Measurements from ENCODE around the gene TSPAN33. TPM values are rescaled to one million over a fixed set of nuclear protein-coding genes. Genes with fewer than 3 reads are reported as not detected.

The TSPAN33 gene
- total RNA-seq, 4 donors from 2014 or later = 5.6 to 9.1 (median 7.8) TPM

- H3K27ac ChIP-seq = no peak overlapping the region
- DNase-seq = no peak
- H3K27me3 ChIP-seq = no peaks in the 10 kb centered on the region
- H3K9me3 ChIP-seq = no peaks in the 10 kb centered on the region
- H3K4me3 ChIP-seq = no peak overlapping the region
- peaks cover 0 to 2% of the 10 kb centered on the region in 2 donors for H3K4me1 ChIP-seq
- intact Hi-C loops (cut with DNase I; ENCODE audit: low total_unique reads) = no loop called here
- ATAC-seq = no peak
- TF ChIP-seq, protein P1, sequence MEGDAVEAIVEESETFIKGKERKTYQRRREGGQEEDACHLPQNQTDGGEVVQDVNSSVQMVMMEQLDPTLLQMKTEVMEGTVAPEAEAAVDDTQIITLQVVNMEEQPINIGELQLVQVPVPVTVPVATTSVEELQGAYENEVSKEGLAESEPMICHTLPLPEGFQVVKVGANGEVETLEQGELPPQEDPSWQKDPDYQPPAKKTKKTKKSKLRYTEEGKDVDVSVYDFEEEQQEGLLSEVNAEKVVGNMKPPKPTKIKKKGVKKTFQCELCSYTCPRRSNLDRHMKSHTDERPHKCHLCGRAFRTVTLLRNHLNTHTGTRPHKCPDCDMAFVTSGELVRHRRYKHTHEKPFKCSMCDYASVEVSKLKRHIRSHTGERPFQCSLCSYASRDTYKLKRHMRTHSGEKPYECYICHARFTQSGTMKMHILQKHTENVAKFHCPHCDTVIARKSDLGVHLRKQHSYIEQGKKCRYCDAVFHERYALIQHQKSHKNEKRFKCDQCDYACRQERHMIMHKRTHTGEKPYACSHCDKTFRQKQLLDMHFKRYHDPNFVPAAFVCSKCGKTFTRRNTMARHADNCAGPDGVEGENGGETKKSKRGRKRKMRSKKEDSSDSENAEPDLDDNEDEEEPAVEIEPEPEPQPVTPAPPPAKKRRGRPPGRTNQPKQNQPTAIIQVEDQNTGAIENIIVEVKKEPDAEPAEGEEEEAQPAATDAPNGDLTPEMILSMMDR (IDR thresholded peaks at IDR 0.05 in 4 of 5, conservative IDR thresholded peaks at IDR 0.05 in 1 of 5) = no peak
- no peak for TF ChIP-seq POLR2A (IDR thresholded peaks at IDR 0.05)
- in situ Hi-C loops (cut with MboI; ENCODE audit: low sequenced_read_pairs in 4 of 4) = no loop called here
- no peaks in the 10 kb centered on the region for H3K36me3 ChIP-seq
Observed at GRCh38 chr7:129150199-129150996, 5.9 kb downstream of the TSPAN33 start.

DNA sequence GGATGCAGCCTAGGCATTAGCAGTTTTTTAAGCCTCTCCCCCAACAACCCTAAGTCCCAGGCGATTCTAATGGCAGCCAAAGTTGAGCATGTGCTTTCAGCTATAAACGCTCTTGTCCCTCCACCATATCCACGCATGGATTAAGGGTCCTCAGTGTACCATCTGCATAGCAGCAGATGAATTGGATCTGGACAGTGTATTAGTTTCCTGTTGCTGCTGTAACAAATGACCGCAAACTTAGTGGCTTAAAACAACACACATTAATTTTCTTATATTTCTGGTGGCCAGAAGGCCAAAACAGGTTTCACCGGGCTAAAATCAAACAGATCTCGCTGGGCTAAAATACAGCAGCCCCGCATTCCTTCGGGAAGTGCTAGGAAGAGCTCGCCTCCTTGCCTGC, 13.1 kb downstream of the TSPAN33 start:
- in situ Hi-C loops (cut with MboI; ENCODE audit: low sequenced_read_pairs in 4 of 4) = no loop called here
- no peak for TF ChIP-seq POLR2A (IDR thresholded peaks at IDR 0.05)
- TF ChIP-seq, protein P1 (IDR thresholded peaks at IDR 0.05 in 4 of 5, conservative IDR thresholded peaks at IDR 0.05 in 1 of 5) = no peak
- intact Hi-C loops (cut with DNase I; ENCODE audit: low total_unique reads) = no loop called here
- H3K4me1 ChIP-seq = no peaks in the 10 kb centered on the region
- no peaks in the 10 kb centered on the region for H3K27me3 ChIP-seq
- no peak overlapping the region for H3K27ac ChIP-seq
- no peak overlapping the region for H3K4me3 ChIP-seq
- no peak for ATAC-seq
- H3K9me3 ChIP-seq = no peaks in the 10 kb centered on the region
- H3K36me3 ChIP-seq = no peaks in the 10 kb centered on the region
- no peak for DNase-seq

- no peak overlapping the region for H3K27ac ChIP-seq
- DNase-seq = no peak
- H3K4me3 ChIP-seq = no peak overlapping the region
- intact Hi-C loops (cut with DNase I; ENCODE audit: low total_unique reads) (no loop called here), in situ Hi-C loops (cut with MboI; ENCODE audit: low sequenced_read_pairs in 4 of 4) (no loop called here)
- no peaks in the 10 kb centered on the region for H3K9me3 ChIP-seq
- no peak for ATAC-seq
- no peak for TF ChIP-seq POLR2A (IDR thresholded peaks at IDR 0.05)
- TF ChIP-seq, protein P1 (IDR thresholded peaks at IDR 0.05 in 4 of 5, conservative IDR thresholded peaks at IDR 0.05 in 1 of 5) = no peak
- H3K27me3 ChIP-seq = no peaks in the 10 kb centered on the region
- no peaks in the 10 kb centered on the region for H3K36me3 ChIP-seq
- H3K4me1 ChIP-seq = no peaks in the 10 kb centered on the region
Observed at GRCh38 chr7:129159539-129159938, 15.0 kb downstream of the TSPAN33 start.

GRCh38 chr7:129160161-129160905, 15.8 kb downstream of the TSPAN33 start:
- Histone ChIP-seq H3K27me3 (no peaks in the 10 kb centered on the region), H3K4me1 (no peaks in the 10 kb centered on the region), H3K36me3 (no peaks in the 10 kb centered on the region), H3K27ac (no peak overlapping the region), H3K4me3 (no peak overlapping the region), H3K9me3 (no peaks in the 10 kb centered on the region)
- TF ChIP-seq, protein P1 (IDR thresholded peaks at IDR 0.05 in 4 of 5, conservative IDR thresholded peaks at IDR 0.05 in 1 of 5) = no peak
- no peak for TF ChIP-seq POLR2A (IDR thresholded peaks at IDR 0.05)
- intact Hi-C loops (cut with DNase I; ENCODE audit: low total_unique reads) (no loop called here), in situ Hi-C loops (cut with MboI; ENCODE audit: low sequenced_read_pairs in 4 of 4) (loop anchor here in 1 of 4 donors (5.0 kb wide), 1 partner anchor 42 kb away; no protein-coding TSS in a partner anchor)
- DNase-seq = no peak
- ATAC-seq = no peak

Data from gastrocnemius medialis (tissue), 4 donors.